Endothelial cell of umbilical vein (primary cell): ENCODE results near the gene IFT27. TPM values are rescaled to one million over a fixed set of nuclear protein-coding genes. Genes with fewer than 3 reads are reported as not detected.

Experiments used
- BruUV-seq: library from RNA; stranded (reverse); fragments of 400-500 nt; replicated peaks from 2 replicates; lab custom pipeline; 2021; lab: Mats Ljungman, UMichigan
- CTCF ChIA-PET: fragments of 300-600, 350-600 bp; sonication (Branson Sonifier 250); formaldehyde crosslinking; loops from one replicate; lab custom pipeline; 2021; ENCODE audit warnings: antibody characterized with exemption, inconsistent platforms; lab: Charles Lee
- POLR2A ChIA-PET: fragments of 300-600, 350-600 bp; sonication (Branson Sonifier 250); formaldehyde crosslinking; loops from one replicate; lab custom pipeline; 2021; ENCODE audit warnings: antibody characterized with exemption, inconsistent platforms; lab: Charles Lee
- DNase-seq: peaks from one replicate; pipeline ENCODE4 v3.0.0-alpha.2; 2011; ENCODE audit warnings: low read depth, low spot score
- FAIRE-seq: peaks from 2 replicates; lab custom pipeline; 2011; peaks lifted over from hg19 to GRCh38; lab: Jason Lieb, UNC
- H2AFZ ChIP-seq: 2 replicates; pipeline ENCODE4 v1.6.0; 2012; ENCODE audit warnings: low read depth, low read length, control low read depth, inconsistent platforms
- H3K27ac ChIP-seq: 2 replicates; pipeline ENCODE4 v1.5.1; 2011; ENCODE audit warnings: low read depth, mild to moderate bottlenecking, control low read depth, low read length, moderate library complexity; ENCODE audit not compliant: insufficient read depth
- H3K27me3 ChIP-seq, 2 experiments: 2 replicates each; pipeline versions ENCODE4 v1.6.0 to v1.6.1; 2011; ENCODE audit warnings: low read length in 2 of 2, mixed read lengths in 1 of 2; ENCODE audit not compliant: control insufficient read depth in 2 of 2, insufficient read depth in 2 of 2
- H3K36me3 ChIP-seq, 2 experiments: 2 replicates in 1 of 2; 3 replicates in 1 of 2; pipeline ENCODE4 v1.5.1; 2011; ENCODE audit warnings: low read length in 2 of 2, mild to moderate bottlenecking in 1 of 2, moderate library complexity in 1 of 2; ENCODE audit not compliant: control insufficient read depth in 2 of 2, insufficient read depth in 2 of 2; ENCODE audit errors: extremely low read depth in 1 of 2
- H3K4me1 ChIP-seq: 3 replicates; pipeline ENCODE4 v1.5.1; 2011; ENCODE audit warnings: mild to moderate bottlenecking, low read length; ENCODE audit not compliant: control insufficient read depth, insufficient read depth; ENCODE audit errors: extremely low read depth
- H3K4me2 ChIP-seq: 2 replicates; pipeline ENCODE4 v1.6.1; 2011; ENCODE audit warnings: low read length, control low read depth, mixed read lengths; ENCODE audit not compliant: insufficient read depth
- H3K4me3 ChIP-seq, 3 experiments: fragments of 200-600 bp in 1 of 3; sonication (generic), shearing (Covaris generic) in 1 of 3; replicated peaks in 1 of 3; 2 replicates each; pipeline ENCODE4 v1.5.1; 2011 to 2016; ENCODE audit warnings: control low read depth in 3 of 3, low read length in 3 of 3, mild to moderate bottlenecking in 2 of 3, inconsistent platforms in 1 of 3, low read depth in 1 of 3, moderate library complexity in 1 of 3; ENCODE audit not compliant: insufficient read depth in 1 of 3
- H3K79me2 ChIP-seq: 2 replicates; pipeline ENCODE4 v1.6.0; 2012; ENCODE audit warnings: low read length, inconsistent platforms; ENCODE audit not compliant: control insufficient read depth, insufficient read depth
- H3K9ac ChIP-seq: replicated peaks from 2 replicates; pipeline ENCODE3; 2011; ENCODE audit warnings: low read length, control low read depth; ENCODE audit not compliant: insufficient read depth; ENCODE audit errors: extremely low read depth
- H3K9me1 ChIP-seq: replicated peaks from 3 replicates; pipeline ENCODE4 v1.6.0; 2011; ENCODE audit warnings: mild to moderate bottlenecking, low read length; ENCODE audit not compliant: control insufficient read depth, insufficient read depth; ENCODE audit errors: extremely low read depth
- H3K9me3 ChIP-seq: replicated peaks from 2 replicates; pipeline ENCODE4 v1.5.1; 2012; ENCODE audit warnings: low read length, inconsistent platforms; ENCODE audit not compliant: control insufficient read depth, insufficient read depth
- H4K20me1 ChIP-seq: replicated peaks from 2 replicates; pipeline ENCODE3; 2011; ENCODE audit warnings: mild to moderate bottlenecking, low read length; ENCODE audit not compliant: control insufficient read depth, insufficient read depth; ENCODE audit errors: extremely low read depth
- CTCF ChIP-seq, 2 donors: IDR thresholded peaks; 1 replicate in 1 of 2; 2 replicates in 1 of 2; pipeline ENCODE4 v1.5.1; 2011; ENCODE audit warnings: low read length in 2 of 2, mild to moderate bottlenecking in 2 of 2, moderate library complexity in 2 of 2, control low read depth in 1 of 2, inconsistent platforms in 1 of 2, low read depth in 1 of 2; ENCODE audit not compliant: insufficient read depth in 1 of 2; ENCODE audit errors: extremely low read depth in 1 of 2
- EZH2 ChIP-seq: IDR thresholded peaks from 2 replicates; pipeline ENCODE4 v1.6.1; 2012; ENCODE audit warnings: borderline replicate concordance, low read depth, mild to moderate bottlenecking, moderate library complexity, low read length, inconsistent platforms; ENCODE audit not compliant: severe bottlenecking
- FOS ChIP-seq: IDR thresholded peaks from 2 replicates; pipeline ENCODE4 v1.6.1; 2011; ENCODE audit warnings: mild to moderate bottlenecking, low read length, moderate library complexity, borderline replicate concordance; ENCODE audit not compliant: insufficient read depth
- GATA2 ChIP-seq: IDR thresholded peaks from 2 replicates; pipeline ENCODE4 v1.7.0; 2011; ENCODE audit warnings: low read depth, mild to moderate bottlenecking, moderate library complexity, mixed read lengths, low read length; ENCODE audit not compliant: insufficient read length, insufficient read depth
- JUN ChIP-seq: IDR thresholded peaks from 2 replicates; pipeline ENCODE4 v1.6.1; 2011; ENCODE audit warnings: borderline replicate concordance, low read depth; ENCODE audit not compliant: insufficient read length, insufficient read depth
- MAX ChIP-seq: IDR thresholded peaks from 2 replicates; pipeline ENCODE4 v1.6.1; 2011; ENCODE audit not compliant: insufficient read depth, insufficient read length
- MYC ChIP-seq: IDR thresholded peaks from one replicate; pipeline ENCODE4 v1.6.1; 2011; ENCODE audit warnings: mild to moderate bottlenecking, low read depth, low read length
- POLR2A ChIP-seq: IDR thresholded peaks from 2 replicates; pipeline ENCODE4 v1.6.1; 2012; ENCODE audit warnings: low read depth, mild to moderate bottlenecking, control low read depth, low read length
- POLR2AphosphoS5 ChIP-seq: IDR thresholded peaks from 2 replicates; pipeline ENCODE4 v1.6.1; 2012; ENCODE audit warnings: low read depth, mild to moderate bottlenecking, control low read depth, low read length, moderate library complexity; ENCODE audit not compliant: insufficient read depth
- dilution Hi-C: fragments of 300-500 bp; cut with MboI; formaldehyde crosslinking; loops from one replicate; pipeline ENCODE4 v1.15.0; 2019; ENCODE audit warnings: low sequenced_read_pairs; ENCODE audit not compliant: extremely low pct_ligation_motif_present
- intact Hi-C: fragments of 100-400 bp; cut with micrococcal nuclease; formaldehyde crosslinking; loops from one replicate; pipeline ENCODE4 v1.10.0; 2022
- polyA plus RNA-seq, 4 experiments: library from polyadenylated mRNA; depleted of rRNA in 3 of 4; stranded (reverse) in 3 of 4; unstranded in 1 of 4; fragments of >200 nt; gene quantifications; 2 replicates each; pipeline versions ENCODE4 v1.2.1 to v1.2.3, GENCODE V29; 2011 to 2012; ENCODE audit warnings: missing spikeins in 1 of 4
- total RNA-seq: library from RNA; stranded (reverse); gene quantifications from 2 replicates; pipeline ENCODE4 v1.2.3, GENCODE V29; 2021

The IFT27 gene
- total and polyA plus RNA-seq, 2 donors (not counting 3 experiments of a cell fraction or from before 2014, with no cell fraction given): 29.9 to 33.7 TPM

DNA sequence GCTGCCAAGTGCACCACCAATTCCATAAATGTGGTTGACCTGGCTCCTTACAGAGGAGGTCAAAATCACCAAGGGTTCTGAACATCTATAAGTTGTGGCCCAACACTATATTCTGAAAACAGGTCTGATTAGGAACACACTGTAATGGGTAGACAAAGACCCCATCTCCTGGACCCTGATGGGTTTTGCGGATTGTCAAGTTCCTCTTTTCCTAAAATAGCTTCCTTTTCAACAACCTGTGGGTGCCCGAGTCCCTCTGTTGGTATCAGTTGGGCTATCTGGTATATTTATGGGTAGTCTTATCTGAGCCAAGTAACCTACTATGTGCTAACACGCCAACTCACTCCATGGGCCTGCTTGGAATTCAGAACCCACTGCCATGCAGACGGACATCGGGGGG lies 62.5 kb downstream of the IFT27 start:
- Histone ChIP-seq H3K9ac (no peak overlapping the region), H3K36me3 (no peaks in the 10 kb centered on the region), H2AFZ (no peak overlapping the region), H3K79me2 (no peaks in the 10 kb centered on the region), H3K4me2 (no peak overlapping the region), H4K20me1 (no peaks in the 10 kb centered on the region), H3K9me3 (no peaks in the 10 kb centered on the region), H3K27me3 (peaks cover 0 to 6% of the 10 kb centered on the region in 2 experiments), H3K4me1 (no peaks in the 10 kb centered on the region), H3K4me3 (no peak overlapping the region), H3K27ac (no peak overlapping the region), H3K9me1 (no peaks in the 10 kb centered on the region)
- ChIA-PET CTCF (interaction anchor here (0.5 kb wide), 1 partner anchor 63 kb away, joined by 3 read pairs; no protein-coding TSS in a partner anchor), POLR2A (no interaction called here)
- no TSS peak for BruUV-seq
- DNase-seq (no peak), FAIRE-seq (no peak)
- dilution Hi-C loops: no loop called here
- no peak for TF ChIP-seq POLR2AphosphoS5
- no peak for TF ChIP-seq MAX
- TF ChIP-seq CTCF (IDR thresholded peaks at IDR 0.05; ENCODE audit: extremely low read depth in 1 of 2, insufficient read depth in 1 of 2, low read depth in 1 of 2, low read length in 2 of 2): no peak
- TF ChIP-seq GATA2: no peak
- TF ChIP-seq POLR2A: no peak
- no peak for TF ChIP-seq FOS
- TF ChIP-seq JUN: no peak
- TF ChIP-seq EZH2: no peak
- TF ChIP-seq MYC: no peak
- intact Hi-C loops: no loop called here

Other genes starting within 250 kb of the IFT27 start
- gene EIF3D, start 247.0 kb downstream of the IFT27 start, total RNA-seq: 192 and 201 TPM in 2 replicates
- 374 and 413 TPM in 2 replicates for gene EIF3D, start 247.0 kb downstream of the IFT27 start, polyA plus RNA-seq
- not detected in 2 replicates for gene CACNG2, start 72.4 kb downstream of the IFT27 start, total RNA-seq
- gene CACNG2, start 72.4 kb downstream of the IFT27 start, polyA plus RNA-seq: not detected in 2 replicates
- not detected in 2 replicates for gene PVALB, start 40.9 kb upstream of the IFT27 start, total RNA-seq
- gene PVALB, start 40.9 kb upstream of the IFT27 start, polyA plus RNA-seq: not detected in 2 replicates
- gene NCF4, start 84.9 kb upstream of the IFT27 start, total RNA-seq: not detected in 2 replicates
- 0.07 and 0.13 TPM in 2 replicates for gene NCF4, start 84.9 kb upstream of the IFT27 start, polyA plus RNA-seq
- 20.6 and 24.9 TPM in 2 replicates for gene CSF2RB, start 137.5 kb upstream of the IFT27 start, total RNA-seq
- 68.2 and 100 TPM in 2 replicates for gene CSF2RB, start 137.5 kb upstream of the IFT27 start, polyA plus RNA-seq
- 38.0 and 39.2 TPM in 2 replicates for gene TST, start 243.3 kb upstream of the IFT27 start, total RNA-seq
- 95.1 and 116 TPM in 2 replicates for gene TST, start 243.3 kb upstream of the IFT27 start, polyA plus RNA-seq
- gene MPST, start 243.6 kb upstream of the IFT27 start, total RNA-seq: 87.3 and 93.2 TPM in 2 replicates
- gene MPST, start 243.6 kb upstream of the IFT27 start, polyA plus RNA-seq: 124 and 185 TPM in 2 replicates